Neutrophil (primary cell): ENCODE measurements around the gene PNLIPRP2.

Experiments
- H3K27ac ChIP-seq: fragments of 200-600 bp; sonication (generic); 2 replicates; pipeline ENCODE4 v1.5.1; 2016; ENCODE audit warnings: mild to moderate bottlenecking, moderate library complexity
- H3K27me3 ChIP-seq: fragments of 200-600 bp; sonication (generic); 2 replicates; pipeline ENCODE4 v1.6.0; 2016; ENCODE audit warnings: mild to moderate bottlenecking
- H3K36me3 ChIP-seq: fragments of 200-600 bp; sonication (generic); 2 replicates; pipeline ENCODE4 v1.5.1; 2017
- H3K4me1 ChIP-seq, 2 experiments: fragments of 200-600 bp in 1 of 2; sonication (generic) in 1 of 2; 1 replicate in 1 of 2; 2 replicates in 1 of 2; pipeline versions ENCODE4 v1.5.1 to v1.6.1; 2013 to 2016; ENCODE audit warnings: low read depth in 1 of 2, low read length in 1 of 2, mild to moderate bottlenecking in 1 of 2, moderate library complexity in 1 of 2; ENCODE audit not compliant: control insufficient read depth in 1 of 2, insufficient read depth in 1 of 2
- H3K4me3 ChIP-seq, 2 experiments: fragments of 200-600 bp in 1 of 2; sonication (generic) in 1 of 2; 1 replicate in 1 of 2; 2 replicates in 1 of 2; pipeline ENCODE4 v1.5.1; 2013 to 2016; ENCODE audit warnings: low read depth in 1 of 2, low read length in 1 of 2, mild to moderate bottlenecking in 1 of 2, moderate library complexity in 1 of 2
- H3K9me3 ChIP-seq: fragments of 200-600 bp; sonication (generic); 2 replicates; pipeline ENCODE4 v1.5.1; 2016
- CTCF ChIP-seq: fragments of 200-600 bp; sonication (generic); IDR thresholded peaks from 2 replicates; pipeline ENCODE4 v1.5.1; 2016; ENCODE audit warnings: antibody characterized with exemption

PNLIPRP2 gene

GRCh38 chr10:116688741-116689495, 68.2 kb downstream of the PNLIPRP2 start:
- H3K9me3 ChIP-seq = no peaks in the 10 kb centered on the region
- no peak overlapping the region for H3K4me3 ChIP-seq
- no peaks in the 10 kb centered on the region for H3K4me1 ChIP-seq
- H3K36me3 ChIP-seq = no peaks in the 10 kb centered on the region
- H3K27me3 ChIP-seq = peaks cover 26% of the 10 kb centered on the region
- H3K27ac ChIP-seq = no peak overlapping the region
- TF ChIP-seq CTCF = no peak

GRCh38 chr10:116689744-116690143, 69.0 kb downstream of the PNLIPRP2 start:
- Histone ChIP-seq H3K36me3 (no peaks in the 10 kb centered on the region), H3K4me3 (no peak overlapping the region), H3K27ac (no peak overlapping the region), H3K4me1 (no peaks in the 10 kb centered on the region), H3K27me3 (peaks cover 26% of the 10 kb centered on the region), H3K9me3 (no peaks in the 10 kb centered on the region)
- no peak for TF ChIP-seq CTCF

- no peak overlapping the region for H3K4me3 ChIP-seq
- TF ChIP-seq CTCF = no peak
- H3K4me1 ChIP-seq = no peaks in the 10 kb centered on the region
- H3K27me3 ChIP-seq = peaks cover 26% of the 10 kb centered on the region
- H3K9me3 ChIP-seq = no peaks in the 10 kb centered on the region
- no peak overlapping the region for H3K27ac ChIP-seq
- no peaks in the 10 kb centered on the region for H3K36me3 ChIP-seq
Observed at GRCh38 chr10:116690356-116691322, 69.9 kb downstream of the PNLIPRP2 start.

GRCh38 chr10:116691635-116692034, 70.9 kb downstream of the PNLIPRP2 start:
- no peak for TF ChIP-seq CTCF
- Histone ChIP-seq H3K4me3 (no peak overlapping the region), H3K4me1 (no peaks in the 10 kb centered on the region), H3K36me3 (no peaks in the 10 kb centered on the region), H3K9me3 (no peaks in the 10 kb centered on the region), H3K27ac (no peak overlapping the region), H3K27me3 (peaks cover 26% of the 10 kb centered on the region)

GRCh38 chr10:116692225-116692624, 71.5 kb downstream of the PNLIPRP2 start:
- H3K27me3 ChIP-seq = peaks cover 26% of the 10 kb centered on the region
- no peak for TF ChIP-seq CTCF
- no peaks in the 10 kb centered on the region for H3K4me1 ChIP-seq
- H3K27ac ChIP-seq = no peak overlapping the region
- H3K36me3 ChIP-seq = no peaks in the 10 kb centered on the region
- H3K4me3 ChIP-seq = no peak overlapping the region
- H3K9me3 ChIP-seq = no peaks in the 10 kb centered on the region
